K562 (cell line): ENCODE results near the gene PCNX3. TPM values are rescaled to one million over a fixed set of nuclear protein-coding genes. Genes with fewer than 3 reads are reported as not detected.

Experiments used
- CXXC5 ChIP-seq: fragments of 250-450 bp; sonication (Bioruptor Pico); IDR thresholded peaks from 2 replicates; pipeline ENCODE4 v1.8.0; 2022; ENCODE audit warnings: inconsistent platforms, mild to moderate bottlenecking, moderate library complexity
- HOXB6 ChIP-seq: fragments of 250-450 bp; sonication (Bioruptor Pico); IDR thresholded peaks from 2 replicates; pipeline ENCODE4 v1.5.1; 2022; ENCODE audit warnings: mild to moderate bottlenecking, borderline replicate concordance
- JUND ChIP-seq, 2 experiments: IDR thresholded peaks; 2 replicates in 1 of 2; 3 replicates in 1 of 2; pipeline ENCODE4 v1.6.1; 2011; ENCODE audit warnings: borderline replicate concordance in 2 of 2, low read depth in 2 of 2, low read length in 2 of 2, improper control_type of control experiment in 1 of 2, missing biosample characterization in 1 of 2, missing genetic modification characterization in 1 of 2, missing genetic modification reagents in 1 of 2
- NCOA1 ChIP-seq: fragments of 450-650 bp; IDR thresholded peaks from 2 replicates; pipeline ENCODE4 v1.6.1; 2016; ENCODE audit warnings: low read depth
- RBFOX2 ChIP-seq: fragments of 200-400 bp; formaldehyde crosslinking; IDR thresholded peaks from 2 replicates; pipeline ENCODE4 v1.6.1; 2017; ENCODE audit warnings: low read depth, mild to moderate bottlenecking, low read length, moderate library complexity
- SIN3A ChIP-seq, 2 experiments: fragments of 150-350 bp in 1 of 2; IDR thresholded peaks; 2 replicates each; pipeline ENCODE4 v1.6.1; 2011 to 2016; ENCODE audit warnings: borderline replicate concordance in 2 of 2, low read depth in 2 of 2, low read length in 2 of 2, mild to moderate bottlenecking in 2 of 2, moderate library complexity in 2 of 2; ENCODE audit not compliant: control insufficient read depth in 1 of 2
- SMARCA5 ChIP-seq: fragments of 450-650 bp; IDR thresholded peaks from 2 replicates; pipeline ENCODE4 v1.6.1; 2016
- STAT5A ChIP-seq: IDR thresholded peaks from 2 replicates; pipeline ENCODE4 v1.6.1; 2012; ENCODE audit warnings: low read length, inconsistent platforms, borderline replicate concordance
- ZBTB11 ChIP-seq, 3 experiments: fragments of 200-800 bp in 1 of 3; fragments of 250-450 bp in 1 of 3; fragments of 450-650 bp in 1 of 3; sonication (Bioruptor Pico) in 1 of 3; sonication (Bioruptor generic) in 1 of 3; formaldehyde crosslinking in 1 of 3; IDR thresholded peaks; 2 replicates each; pipeline versions ENCODE4 v1.6.1 to v1.8.0; 2016 to 2022; ENCODE audit warnings: mild to moderate bottlenecking in 2 of 3, missing genetic modification characterization in 2 of 3, missing compliant biosample characterization in 1 of 3, moderate library complexity in 1 of 3
- ZBTB7A ChIP-seq: IDR thresholded peaks from 2 replicates; pipeline ENCODE4 v1.6.1; 2011; ENCODE audit warnings: low read depth, mild to moderate bottlenecking, low read length, moderate library complexity, borderline replicate concordance; ENCODE audit not compliant: control insufficient read depth
- ZFX ChIP-seq: sonication (generic); formaldehyde crosslinking; IDR thresholded peaks from 2 replicates; pipeline ENCODE4 v1.8.0; 2022; ENCODE audit warnings: mild to moderate bottlenecking, missing genetic modification reagents, moderate library complexity
- polyA plus RNA-seq, 8 experiments: library from polyadenylated mRNA; depleted of rRNA in 4 of 8; stranded (reverse) in 5 of 8; unstranded in 3 of 8; fragments of >200 nt; fragmentation: Nextera tagmentation in 2 of 8; fragmentation: Illumina TruSeq in 1 of 8; extraction: Ambion mirVana in 2 of 8; extraction: Trizol in 1 of 8; gene quantifications; 2 replicates each; pipeline versions ENCODE4 v1.2.1 to v1.2.3, GENCODE V29; 2011 to 2014; ENCODE audit warnings: inconsistent platforms in 1 of 8, missing spikeins in 1 of 8
- total RNA-seq, 7 experiments: library from RNA; depleted of rRNA in 6 of 7; stranded (reverse); fragments of >200 nt in 6 of 7; fragmentation: Illumina TruSeq in 2 of 7; extraction: Trizol in 2 of 7; gene quantifications; 2 replicates each; pipeline versions ENCODE4 v1.2.1 to v1.2.3, GENCODE V29; 2011 to 2021; ENCODE audit warnings: low replicate concordance in 1 of 7

The PCNX3 gene
- total and polyA plus RNA-seq, 9 of the 15 experiments (the other 6 are each of a cell fraction or from before 2014, with no cell fraction given), result 0.11 to 47.8 (median 12.8) TPM

- TF ChIP-seq ZFX (peak; percentile 42; the same call in 1 of the 2 replicates), ZBTB11 (CRISPR knock-in tag; IDR thresholded peaks at IDR 0.05) (0 out of 6 replicates have a peak, but pooled peaks of 1 of the 3 experiments have one; percentile 26), SMARCA5 (no peak), SIN3A (IDR thresholded peaks at IDR 0.05; ENCODE audit: borderline replicate concordance in 2 of 2, control insufficient read depth in 1 of 2, low read depth in 2 of 2, low read length in 2 of 2) (peak in 1 of 2 experiments; percentile 42; a peak in 2 of 4 replicates), HOXB6 (no peak), NCOA1 (no peak), CXXC5 (peak; percentile 84), ZBTB7A (peak; percentile 71; the same call in 1 of the 2 replicates), STAT5A (no peak), JUND (IDR thresholded peaks at IDR 0.05; ENCODE audit: borderline replicate concordance, low read depth, low read length) (peak; percentile 61), JUND (tag; IDR thresholded peaks at IDR 0.05; ENCODE audit: borderline replicate concordance, low read depth, low read length) (no peak), RBFOX2 (peak; percentile 59)
- TF ChIP-seq, all 486 proteins: peak for 46
Measured at GRCh38 chr11:65572356-65573051, 43.1 kb upstream of the PCNX3 start, which contains the start of gene FAM89B (continued).
